ENCODE measurements around the gene TUBG2. TPM values are rescaled to one million over a fixed set of nuclear protein-coding genes. Genes with fewer than 3 reads are reported as not detected.
"Not testable (repeated sequence)": the region's sequence is repeated elsewhere in the genome, so short reads cannot be mapped to it uniquely, and the experiment has no call there.

TUBG2 gene
- total RNA-seq, 1 experiment from 2014 or later = 26.7 TPM

DNA sequence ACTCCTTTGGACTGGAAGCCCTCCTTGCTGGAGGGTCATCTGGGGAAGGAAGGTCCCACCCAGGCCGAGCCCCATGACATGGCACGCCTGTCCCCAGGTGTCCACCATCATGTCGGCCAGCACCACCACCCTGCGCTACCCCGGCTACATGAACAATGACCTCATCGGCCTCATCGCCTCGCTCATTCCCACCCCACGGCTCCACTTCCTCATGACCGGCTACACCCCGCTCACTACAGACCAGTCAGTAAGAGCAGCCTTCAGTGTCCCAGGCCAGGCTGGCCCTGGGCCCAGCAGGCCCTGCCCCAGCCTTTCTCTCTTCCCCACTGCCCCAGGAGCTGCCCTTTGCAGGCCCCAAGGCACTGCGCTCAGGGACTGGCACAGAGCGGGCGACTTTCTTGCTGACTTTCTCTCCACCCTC lies 6.5 kb downstream of the TUBG2 start (continued):
- TF ChIP-seq, protein P1, sequence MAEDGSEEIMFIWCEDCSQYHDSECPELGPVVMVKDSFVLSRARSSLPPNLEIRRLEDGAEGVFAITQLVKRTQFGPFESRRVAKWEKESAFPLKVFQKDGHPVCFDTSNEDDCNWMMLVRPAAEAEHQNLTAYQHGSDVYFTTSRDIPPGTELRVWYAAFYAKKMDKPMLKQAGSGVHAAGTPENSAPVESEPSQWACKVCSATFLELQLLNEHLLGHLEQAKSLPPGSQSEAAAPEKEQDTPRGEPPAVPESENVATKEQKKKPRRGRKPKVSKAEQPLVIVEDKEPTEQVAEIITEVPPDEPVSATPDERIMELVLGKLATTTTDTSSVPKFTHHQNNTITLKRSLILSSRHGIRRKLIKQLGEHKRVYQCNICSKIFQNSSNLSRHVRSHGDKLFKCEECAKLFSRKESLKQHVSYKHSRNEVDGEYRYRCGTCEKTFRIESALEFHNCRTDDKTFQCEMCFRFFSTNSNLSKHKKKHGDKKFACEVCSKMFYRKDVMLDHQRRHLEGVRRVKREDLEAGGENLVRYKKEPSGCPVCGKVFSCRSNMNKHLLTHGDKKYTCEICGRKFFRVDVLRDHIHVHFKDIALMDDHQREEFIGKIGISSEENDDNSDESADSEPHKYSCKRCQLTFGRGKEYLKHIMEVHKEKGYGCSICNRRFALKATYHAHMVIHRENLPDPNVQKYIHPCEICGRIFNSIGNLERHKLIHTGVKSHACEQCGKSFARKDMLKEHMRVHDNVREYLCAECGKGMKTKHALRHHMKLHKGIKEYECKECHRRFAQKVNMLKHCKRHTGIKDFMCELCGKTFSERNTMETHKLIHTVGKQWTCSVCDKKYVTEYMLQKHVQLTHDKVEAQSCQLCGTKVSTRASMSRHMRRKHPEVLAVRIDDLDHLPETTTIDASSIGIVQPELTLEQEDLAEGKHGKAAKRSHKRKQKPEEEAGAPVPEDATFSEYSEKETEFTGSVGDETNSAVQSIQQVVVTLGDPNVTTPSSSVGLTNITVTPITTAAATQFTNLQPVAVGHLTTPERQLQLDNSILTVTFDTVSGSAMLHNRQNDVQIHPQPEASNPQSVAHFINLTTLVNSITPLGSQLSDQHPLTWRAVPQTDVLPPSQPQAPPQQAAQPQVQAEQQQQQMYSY (CRISPR knock-in tag; IDR thresholded peaks at IDR 0.05) = no peak
- TF ChIP-seq ZNF671 (CRISPR knock-in tag; IDR thresholded peaks at IDR 0.05) (no peak), ZNF423 (CRISPR knock-in tag; IDR thresholded peaks at IDR 0.05) (no peak), SP1 (CRISPR knock-in tag; conservative IDR thresholded peaks at IDR 0.05) (no peak), GRHL2 (CRISPR knock-in tag; IDR thresholded peaks at IDR 0.05; ENCODE audit: insufficient replicate concordance, severe bottlenecking) (no peak), ETV6 (CRISPR knock-in tag; IDR thresholded peaks at IDR 0.05) (no peak)
- TF ChIP-seq, protein P2, sequence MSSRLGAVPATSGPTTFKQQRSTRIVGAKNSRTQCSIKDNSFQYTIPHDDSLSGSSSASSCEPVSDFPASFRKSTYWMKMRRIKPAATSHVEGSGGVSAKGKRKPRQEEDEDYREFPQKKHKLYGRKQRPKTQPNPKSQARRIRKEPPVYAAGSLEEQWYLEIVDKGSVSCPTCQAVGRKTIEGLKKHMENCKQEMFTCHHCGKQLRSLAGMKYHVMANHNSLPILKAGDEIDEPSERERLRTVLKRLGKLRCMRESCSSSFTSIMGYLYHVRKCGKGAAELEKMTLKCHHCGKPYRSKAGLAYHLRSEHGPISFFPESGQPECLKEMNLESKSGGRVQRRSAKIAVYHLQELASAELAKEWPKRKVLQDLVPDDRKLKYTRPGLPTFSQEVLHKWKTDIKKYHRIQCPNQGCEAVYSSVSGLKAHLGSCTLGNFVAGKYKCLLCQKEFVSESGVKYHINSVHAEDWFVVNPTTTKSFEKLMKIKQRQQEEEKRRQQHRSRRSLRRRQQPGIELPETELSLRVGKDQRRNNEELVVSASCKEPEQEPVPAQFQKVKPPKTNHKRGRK (CRISPR knock-in tag; IDR thresholded peaks at IDR 0.05; ENCODE audit: borderline replicate concordance) = no peak

DNA sequence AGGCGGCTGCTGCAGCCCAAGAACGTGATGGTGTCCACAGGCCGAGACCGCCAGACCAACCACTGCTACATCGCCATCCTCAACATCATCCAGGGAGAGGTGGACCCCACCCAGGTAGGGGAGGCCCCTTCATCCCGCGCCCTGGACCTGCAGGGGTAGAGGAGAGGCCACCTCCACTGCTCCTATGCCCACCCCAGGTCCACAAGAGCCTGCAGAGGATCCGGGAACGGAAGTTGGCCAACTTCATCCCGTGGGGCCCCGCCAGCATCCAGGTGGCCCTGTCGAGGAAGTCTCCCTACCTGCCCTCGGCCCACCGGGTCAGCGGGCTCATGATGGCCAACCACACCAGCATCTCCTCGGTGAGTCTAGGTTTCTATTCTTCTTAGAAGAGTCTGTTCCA lies 7.0 kb downstream of the TUBG2 start:
- CTCF ChIA-PET = interaction anchor here (0.9 to 1.0 kb wide), 2 partner anchors 15 to 47 kb away, joined by 3 to 7 read pairs; no protein-coding TSS in a partner anchor
- not testable (repeated sequence) for H3K27ac Mint-ChIP-seq; DNase-seq (ENCODE audit: low spot score); H3K27me3 Mint-ChIP-seq (ENCODE audit: low read depth); H3K4me3 Mint-ChIP-seq; ATAC-seq; H3K9me3 Mint-ChIP-seq
- POLR2A ChIA-PET = interaction anchor here (1.1 kb wide), 1 partner anchor 13 kb away, joined by 3 read pairs; no protein-coding TSS in a partner anchor
- Mint-ChIP-seq H3K4me1 (peaks cover 20% of the 10 kb centered on the region), H3K36me3 (peaks cover 44% of the 10 kb centered on the region)

DNA sequence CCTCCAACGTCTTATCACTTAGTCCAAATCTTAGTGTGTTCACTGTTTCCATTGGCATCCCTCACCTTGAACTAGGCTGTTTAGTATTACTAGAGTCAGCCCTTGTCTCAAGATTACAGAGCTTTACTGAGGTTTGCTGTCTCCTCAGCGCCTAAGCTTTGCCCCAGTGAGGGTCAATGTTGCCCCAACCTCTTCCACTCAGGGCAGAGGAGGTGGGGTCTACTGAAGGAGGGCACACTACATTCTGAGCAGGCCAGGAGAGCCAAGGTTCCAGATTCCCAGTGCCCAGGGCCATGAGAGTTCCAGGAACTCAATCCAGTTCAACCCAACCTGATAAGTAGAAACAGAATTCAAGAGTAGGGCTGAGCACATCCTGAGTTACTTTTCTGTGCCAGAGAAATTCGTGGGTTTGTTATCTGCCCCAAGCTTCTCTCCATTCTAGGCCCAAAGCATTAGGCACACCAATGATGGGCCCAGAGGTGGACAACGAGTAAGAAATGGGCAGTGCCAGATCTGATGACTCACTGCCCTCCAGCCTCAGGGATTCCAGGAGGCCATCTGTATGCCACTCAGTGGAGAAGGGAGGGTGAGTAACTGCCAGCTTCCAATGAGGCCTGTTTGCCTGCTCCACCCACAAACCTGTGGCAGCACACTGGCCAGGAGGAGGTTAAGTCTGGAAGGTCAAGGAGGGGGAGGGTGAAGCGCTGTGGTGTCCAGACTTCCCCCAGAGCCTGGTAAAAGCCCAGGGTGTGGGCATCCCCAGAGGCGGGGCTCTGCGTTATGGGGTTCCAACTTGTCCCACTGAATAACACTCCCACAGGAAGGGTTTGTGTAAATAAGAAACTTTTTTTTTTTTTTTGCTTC lies 8.2 kb downstream of the TUBG2 start:
- peaks cover 40% of the 10 kb centered on the region for H3K36me3 Mint-ChIP-seq
- H3K4me1 Mint-ChIP-seq = peaks cover 29% of the 10 kb centered on the region

More for the DNA sequence above, 8.2 kb downstream of the TUBG2 start:
- Mint-ChIP-seq H3K9me3 (no peaks in the 10 kb centered on the region), H3K4me3 (no peak overlapping the region), H3K27ac (peak overlapping the region; percentile 53; the same call in 1 of the 2 replicates), H3K27me3 (ENCODE audit: low read depth) (peaks cover 3% of the 10 kb centered on the region)
- DNase-seq (ENCODE audit: low spot score) (no peak), ATAC-seq (no peak)
- CTCF ChIA-PET = interaction anchor here (0.9 to 4.9 kb wide), 6 partner anchors 12 to 96 kb away, joined by 3 to 58 read pairs (median 14); partner anchors contain the start of genes CCR10, PSMC3IP, RETREG3 and TUBG1
- TF ChIP-seq JAZF1 (CRISPR knock-in tag; IDR thresholded peaks at IDR 0.05) = no peak
- TF ChIP-seq, protein P3, sequence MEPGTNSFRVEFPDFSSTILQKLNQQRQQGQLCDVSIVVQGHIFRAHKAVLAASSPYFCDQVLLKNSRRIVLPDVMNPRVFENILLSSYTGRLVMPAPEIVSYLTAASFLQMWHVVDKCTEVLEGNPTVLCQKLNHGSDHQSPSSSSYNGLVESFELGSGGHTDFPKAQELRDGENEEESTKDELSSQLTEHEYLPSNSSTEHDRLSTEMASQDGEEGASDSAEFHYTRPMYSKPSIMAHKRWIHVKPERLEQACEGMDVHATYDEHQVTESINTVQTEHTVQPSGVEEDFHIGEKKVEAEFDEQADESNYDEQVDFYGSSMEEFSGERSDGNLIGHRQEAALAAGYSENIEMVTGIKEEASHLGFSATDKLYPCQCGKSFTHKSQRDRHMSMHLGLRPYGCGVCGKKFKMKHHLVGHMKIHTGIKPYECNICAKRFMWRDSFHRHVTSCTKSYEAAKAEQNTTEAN (CRISPR knock-in tag; IDR thresholded peaks at IDR 0.05) = no peak
- TF ChIP-seq JUN (CRISPR knock-in tag; IDR thresholded peaks at IDR 0.05) = no peak
- TF ChIP-seq SOX15 (CRISPR knock-in tag; IDR thresholded peaks at IDR 0.05) = no peak
- no peak for TF ChIP-seq GTF2I (CRISPR knock-in tag; conservative IDR thresholded peaks at IDR 0.05)
- TF ChIP-seq, protein P4, sequence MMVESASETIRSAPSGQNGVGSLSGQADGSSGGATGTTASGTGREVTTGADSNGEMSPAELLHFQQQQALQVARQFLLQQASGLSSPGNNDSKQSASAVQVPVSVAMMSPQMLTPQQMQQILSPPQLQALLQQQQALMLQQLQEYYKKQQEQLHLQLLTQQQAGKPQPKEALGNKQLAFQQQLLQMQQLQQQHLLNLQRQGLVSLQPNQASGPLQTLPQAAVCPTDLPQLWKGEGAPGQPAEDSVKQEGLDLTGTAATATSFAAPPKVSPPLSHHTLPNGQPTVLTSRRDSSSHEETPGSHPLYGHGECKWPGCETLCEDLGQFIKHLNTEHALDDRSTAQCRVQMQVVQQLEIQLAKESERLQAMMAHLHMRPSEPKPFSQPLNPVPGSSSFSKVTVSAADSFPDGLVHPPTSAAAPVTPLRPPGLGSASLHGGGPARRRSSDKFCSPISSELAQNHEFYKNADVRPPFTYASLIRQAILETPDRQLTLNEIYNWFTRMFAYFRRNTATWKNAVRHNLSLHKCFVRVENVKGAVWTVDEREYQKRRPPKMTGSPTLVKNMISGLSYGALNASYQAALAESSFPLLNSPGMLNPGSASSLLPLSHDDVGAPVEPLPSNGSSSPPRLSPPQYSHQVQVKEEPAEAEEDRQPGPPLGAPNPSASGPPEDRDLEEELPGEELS (CRISPR knock-in tag; IDR thresholded peaks at IDR 0.05) = no peak
- POLR2A ChIA-PET = interaction anchor here (0.6 to 3.8 kb wide), 3 partner anchors 12 to 89 kb away, joined by 3 to 13 read pairs (median 3); no protein-coding TSS in a partner anchor

Data from WTC11 (cell line).